Activated CD4-positive, alpha-beta memory T cell treated with anti-CD3 and anti-CD28 coated beads for 36 hours (primary cell): Measurements from ENCODE around the gene SLC38A9. TPM values are rescaled to one million over a fixed set of nuclear protein-coding genes. Genes with fewer than 3 reads are reported as not detected.

Experiments used
- CTCF ChIA-PET: fragments of 350-600 bp; sonication (Branson Sonifier 250); formaldehyde crosslinking; loops from one replicate; lab custom pipeline; 2021; ENCODE audit warnings: antibody characterized with exemption, inconsistent platforms; lab: Charles Lee
- POLR2A ChIA-PET: fragments of 350-600 bp; sonication (Branson Sonifier 250); formaldehyde crosslinking; loops from one replicate; lab custom pipeline; 2021; ENCODE audit warnings: antibody characterized with exemption; lab: Charles Lee
- DNase-seq: peaks from one replicate; pipeline ENCODE4 v3.0.0-alpha.2; 2020
- H3K27ac Mint-ChIP-seq: one replicate; pipeline ENCODE4 v1.8.0; 2021; ENCODE audit warnings: mixed read lengths
- H3K27me3 Mint-ChIP-seq: one replicate; pipeline ENCODE4 v1.8.0; 2021; ENCODE audit warnings: mixed read lengths
- H3K36me3 Mint-ChIP-seq: one replicate; pipeline ENCODE4 v1.8.0; 2021; ENCODE audit warnings: mixed read lengths
- H3K4me1 Mint-ChIP-seq: one replicate; pipeline ENCODE4 v1.8.0; 2021; ENCODE audit warnings: low read depth, mixed read lengths
- H3K4me3 Mint-ChIP-seq: one replicate; pipeline ENCODE4 v1.8.0; 2021; ENCODE audit warnings: mild to moderate bottlenecking, mixed read lengths
- H3K9me3 Mint-ChIP-seq: one replicate; pipeline ENCODE4 v1.8.0; 2021; ENCODE audit warnings: mixed read lengths
- intact Hi-C: fragments of 100-400 bp; cut with micrococcal nuclease; formaldehyde crosslinking; loops from one replicate; pipeline ENCODE4 v1.15.1; 2023
- total RNA-seq, 2 experiments: library from RNA; stranded (reverse); gene quantifications; one replicate each; pipeline ENCODE4 v1.2.3, GENCODE V29; 2021

The SLC38A9 gene
- total RNA-seq, 2 experiments from 2014 or later, result 14.2 to 15.0 TPM

GRCh38 chr5:55680353-55680752 is 31.8 kb downstream of the SLC38A9 start:
- H3K27ac Mint-ChIP-seq, result no peak overlapping the region
- no peaks in the 10 kb centered on the region for H3K9me3 Mint-ChIP-seq
- no peak for DNase-seq
- H3K36me3 Mint-ChIP-seq, result no peaks in the 10 kb centered on the region
- no peaks in the 10 kb centered on the region for H3K27me3 Mint-ChIP-seq
- H3K4me3 Mint-ChIP-seq, result no peak overlapping the region
- H3K4me1 Mint-ChIP-seq, result no peaks in the 10 kb centered on the region
- ChIA-PET CTCF (interaction anchor here (1.2 kb wide), 1 partner anchor 11 kb away, joined by 4 read pairs; no protein-coding TSS in a partner anchor), POLR2A (interaction anchor here (1.1 kb wide), 1 partner anchor 420 kb away, joined by 3 read pairs; no protein-coding TSS in a partner anchor)
- intact Hi-C loops, result no loop called here

- H3K27ac Mint-ChIP-seq, result no peak overlapping the region
- no peak for DNase-seq
- no peaks in the 10 kb centered on the region for H3K36me3 Mint-ChIP-seq
- H3K4me3 Mint-ChIP-seq, result no peak overlapping the region
- no peaks in the 10 kb centered on the region for H3K4me1 Mint-ChIP-seq
- ChIA-PET CTCF (no interaction called here), POLR2A (no interaction called here)
- H3K9me3 Mint-ChIP-seq, result no peaks in the 10 kb centered on the region
- no peaks in the 10 kb centered on the region for H3K27me3 Mint-ChIP-seq
- intact Hi-C loops, result no loop called here
Observed at GRCh38 chr5:55679556-55679955, 32.6 kb downstream of the SLC38A9 start.

DNA sequence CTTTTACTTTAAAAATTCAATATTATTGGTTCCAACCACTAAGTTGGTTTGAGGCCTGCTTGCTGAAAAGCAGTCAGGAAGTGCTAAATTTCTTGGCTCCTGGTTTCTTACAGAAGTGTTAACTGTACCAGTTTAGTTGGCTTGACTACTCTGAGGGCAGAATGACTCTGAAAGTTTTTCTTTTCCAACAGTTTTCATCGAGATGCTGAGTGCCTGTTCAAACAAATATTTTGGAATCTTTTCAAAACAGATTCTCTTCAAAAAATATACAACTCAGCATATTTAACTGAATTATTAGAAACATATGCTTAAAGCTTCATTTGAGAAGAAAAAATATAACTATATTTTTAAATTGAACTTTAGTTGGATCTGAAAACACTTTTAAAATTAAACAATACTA is 37.0 kb downstream of the SLC38A9 start:
- DNase-seq, result no peak
- POLR2A ChIA-PET, result no interaction called here
- intact Hi-C loops, result no loop called here

GRCh38 chr5:55674340-55674739 is 37.8 kb downstream of the SLC38A9 start:
- H3K36me3 Mint-ChIP-seq, result peaks cover 5% of the 10 kb centered on the region
- POLR2A ChIA-PET, result no interaction called here
- CTCF ChIA-PET, result no interaction called here
- intact Hi-C loops, result no loop called here
- no peaks in the 10 kb centered on the region for H3K27me3 Mint-ChIP-seq
- H3K4me3 Mint-ChIP-seq, result no peak overlapping the region
- no peak for DNase-seq
- H3K4me1 Mint-ChIP-seq, result peaks cover 3% of the 10 kb centered on the region
- no peak overlapping the region for H3K27ac Mint-ChIP-seq
- no peaks in the 10 kb centered on the region for H3K9me3 Mint-ChIP-seq

More for the DNA sequence above, 37.0 kb downstream of the SLC38A9 start:
- CTCF ChIA-PET, result no interaction called here
- peaks cover 5% of the 10 kb centered on the region for H3K36me3 Mint-ChIP-seq
- H3K27ac Mint-ChIP-seq, result no peak overlapping the region
- H3K27me3 Mint-ChIP-seq, result no peaks in the 10 kb centered on the region
- peaks cover 3% of the 10 kb centered on the region for H3K4me1 Mint-ChIP-seq
- H3K4me3 Mint-ChIP-seq, result no peak overlapping the region
- H3K9me3 Mint-ChIP-seq, result no peaks in the 10 kb centered on the region

GRCh38 chr5:55672477-55672911 is 39.6 kb downstream of the SLC38A9 start:
- no peak for DNase-seq
- no peak overlapping the region for H3K27ac Mint-ChIP-seq
- ChIA-PET CTCF (interaction anchor here (0.6 kb wide), 2 partner anchors 172 to 270 kb away, joined by 3 to 4 read pairs; no protein-coding TSS in a partner anchor), POLR2A (no interaction called here)
- H3K4me3 Mint-ChIP-seq, result no peak overlapping the region
- intact Hi-C loops, result no loop called here
- peaks cover 3% of the 10 kb centered on the region for H3K4me1 Mint-ChIP-seq
- H3K27me3 Mint-ChIP-seq, result no peaks in the 10 kb centered on the region
- H3K9me3 Mint-ChIP-seq, result no peaks in the 10 kb centered on the region
- peaks cover 7% of the 10 kb centered on the region for H3K36me3 Mint-ChIP-seq

DNA sequence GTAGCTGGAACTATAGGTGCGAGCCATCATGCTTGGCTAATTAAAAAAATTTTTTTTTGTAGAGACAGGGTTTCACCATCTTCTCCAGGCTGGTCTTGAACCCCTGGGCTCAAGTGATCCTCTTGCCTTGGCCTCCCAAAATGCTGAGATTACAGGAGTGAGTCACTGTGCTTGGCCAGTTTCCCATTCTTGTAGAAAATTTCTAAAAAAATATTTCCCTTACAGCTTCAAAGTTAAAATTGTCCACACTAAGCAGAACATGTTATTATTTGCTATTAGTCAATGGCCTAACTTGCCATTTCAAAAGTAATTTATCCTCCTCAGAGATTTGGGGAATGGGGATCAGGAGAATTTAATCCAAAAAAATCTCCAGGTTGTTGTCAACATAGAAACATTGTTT is 40.1 kb downstream of the SLC38A9 start:
- H3K27me3 Mint-ChIP-seq, result no peaks in the 10 kb centered on the region

DNA sequence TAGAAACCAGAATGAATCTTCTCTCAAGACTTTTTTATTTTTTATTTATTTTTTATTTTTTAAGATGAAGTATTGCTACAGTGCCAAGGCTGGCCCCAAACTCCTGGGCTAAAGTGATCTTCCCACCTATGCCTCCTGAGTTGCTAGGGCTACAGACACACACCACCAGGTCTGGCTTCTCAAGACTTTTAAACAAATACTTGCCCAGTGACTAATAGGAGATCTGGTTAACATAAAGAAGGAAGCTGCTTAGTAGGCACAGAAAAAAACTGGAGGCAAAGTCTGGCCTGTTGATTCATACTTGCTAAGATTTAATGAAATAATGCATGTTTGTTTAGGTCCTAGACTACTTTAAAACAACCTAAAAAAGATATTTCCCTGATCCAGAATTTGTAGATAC is 43.8 kb downstream of the SLC38A9 start:
- intact Hi-C loops, result no loop called here
- CTCF ChIA-PET, result no interaction called here
- Mint-ChIP-seq H3K4me3 (no peak overlapping the region), H3K36me3 (peaks cover 7% of the 10 kb centered on the region), H3K27ac (no peak overlapping the region), H3K4me1 (peaks cover 2% of the 10 kb centered on the region), H3K27me3 (no peaks in the 10 kb centered on the region), H3K9me3 (no peaks in the 10 kb centered on the region)
- POLR2A ChIA-PET, result no interaction called here
- no peak for DNase-seq

More for the DNA sequence above, 40.1 kb downstream of the SLC38A9 start:
- intact Hi-C loops, result no loop called here
- ChIA-PET CTCF (no interaction called here), POLR2A (no interaction called here)
- H3K36me3 Mint-ChIP-seq, result peaks cover 7% of the 10 kb centered on the region
- H3K9me3 Mint-ChIP-seq, result no peaks in the 10 kb centered on the region
- no peak overlapping the region for H3K27ac Mint-ChIP-seq
- H3K4me1 Mint-ChIP-seq, result peaks cover 3% of the 10 kb centered on the region
- no peak for DNase-seq
- no peak overlapping the region for H3K4me3 Mint-ChIP-seq

- no peak for DNase-seq
- Mint-ChIP-seq H3K9me3 (no peaks in the 10 kb centered on the region), H3K4me3 (no peak overlapping the region), H3K27me3 (no peaks in the 10 kb centered on the region), H3K4me1 (no peaks in the 10 kb centered on the region), H3K36me3 (peaks cover 7% of the 10 kb centered on the region), H3K27ac (no peak overlapping the region)
- ChIA-PET CTCF (no interaction called here), POLR2A (no interaction called here)
- intact Hi-C loops, result no loop called here
Observed at GRCh38 chr5:55667938-55668337, 44.2 kb downstream of the SLC38A9 start.

DNA sequence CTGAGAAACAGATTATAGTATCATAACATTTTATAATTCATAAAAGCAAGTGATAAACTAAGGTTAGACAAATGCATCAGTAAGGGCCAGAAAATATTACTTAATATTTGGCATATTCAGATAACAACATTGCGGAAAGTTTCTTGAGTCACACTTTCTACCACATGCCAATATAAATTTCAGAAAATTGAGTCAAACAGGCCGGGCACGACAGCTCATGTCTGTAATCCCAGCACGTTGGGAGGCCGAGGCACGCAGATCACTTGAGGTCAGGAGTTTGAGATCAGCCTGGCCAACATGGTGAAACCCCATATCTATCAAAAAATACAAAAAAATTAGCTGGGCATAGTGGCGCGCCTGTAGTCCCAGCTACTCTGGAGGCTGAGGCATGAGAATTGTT is 47.1 kb downstream of the SLC38A9 start:
- peaks cover 11% of the 10 kb centered on the region for H3K36me3 Mint-ChIP-seq
- H3K4me1 Mint-ChIP-seq, result no peaks in the 10 kb centered on the region
- no peak for DNase-seq
- POLR2A ChIA-PET, result no interaction called here
- CTCF ChIA-PET, result interaction anchor here (1.4 kb wide), 1 partner anchor 256 kb away, joined by 3 read pairs; no protein-coding TSS in a partner anchor
- intact Hi-C loops, result no loop called here
- no peaks in the 10 kb centered on the region for H3K27me3 Mint-ChIP-seq
- H3K4me3 Mint-ChIP-seq, result no peak overlapping the region
- no peak overlapping the region for H3K27ac Mint-ChIP-seq
- no peaks in the 10 kb centered on the region for H3K9me3 Mint-ChIP-seq

DNA sequence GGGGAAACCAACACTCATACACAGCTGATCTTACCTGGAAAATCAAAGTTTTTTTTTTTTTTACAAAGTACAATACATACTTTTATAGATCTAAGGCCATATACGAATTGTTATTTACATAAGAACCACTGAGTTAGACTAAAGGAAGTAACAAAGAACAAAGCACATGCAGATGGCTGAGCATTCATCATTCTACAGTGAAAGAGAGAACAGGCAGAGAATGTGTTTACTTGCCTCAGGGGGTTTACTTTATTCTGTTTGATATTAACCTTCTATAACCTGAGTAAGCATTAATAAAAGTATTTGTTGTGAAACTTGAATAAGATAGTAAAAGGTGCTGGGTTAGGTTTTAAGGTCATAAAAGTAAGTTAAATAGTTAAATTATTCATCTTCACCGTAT is 54.7 kb downstream of the SLC38A9 start:
- Mint-ChIP-seq H3K27me3 (no peaks in the 10 kb centered on the region), H3K36me3 (peaks cover 10% of the 10 kb centered on the region), H3K4me1 (no peaks in the 10 kb centered on the region), H3K4me3 (no peak overlapping the region), H3K27ac (no peak overlapping the region), H3K9me3 (no peaks in the 10 kb centered on the region)
- ChIA-PET POLR2A (no interaction called here), CTCF (no interaction called here)
- intact Hi-C loops, result no loop called here
- no peak for DNase-seq

DNA sequence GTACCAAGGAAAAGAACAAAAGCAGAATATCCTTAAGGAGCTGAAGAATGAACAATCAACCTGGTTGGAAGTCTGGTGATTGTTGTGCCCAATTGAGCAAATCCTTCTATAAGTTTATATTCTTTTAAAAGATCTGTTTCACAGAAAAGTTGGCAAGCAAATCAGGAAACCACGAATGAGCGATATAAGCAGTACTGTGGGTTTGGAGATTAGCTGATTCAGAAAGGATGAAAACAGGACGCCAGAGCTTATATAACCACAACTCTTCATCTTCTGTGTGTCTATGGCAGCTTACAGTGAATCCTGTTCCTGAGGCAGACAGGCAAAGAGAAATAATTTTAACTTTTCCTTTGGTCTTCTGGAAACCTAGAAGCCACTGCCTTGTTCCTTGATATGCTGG is 61.7 kb downstream of the SLC38A9 start:
- DNase-seq, result no peak
- intact Hi-C loops, result no loop called here
- no peak overlapping the region for H3K4me3 Mint-ChIP-seq
- no peaks in the 10 kb centered on the region for H3K27me3 Mint-ChIP-seq
- no peaks in the 10 kb centered on the region for H3K9me3 Mint-ChIP-seq
- ChIA-PET POLR2A (no interaction called here), CTCF (interaction anchor here (1.8 kb wide), 1 partner anchor 11 kb away, joined by 7 read pairs; no protein-coding TSS in a partner anchor)
- no peak overlapping the region for H3K27ac Mint-ChIP-seq
- peaks cover 21% of the 10 kb centered on the region for H3K4me1 Mint-ChIP-seq
- H3K36me3 Mint-ChIP-seq, result peaks cover 15% of the 10 kb centered on the region

- H3K27me3 Mint-ChIP-seq, result no peaks in the 10 kb centered on the region
- H3K36me3 Mint-ChIP-seq, result peaks cover 19% of the 10 kb centered on the region
- H3K27ac Mint-ChIP-seq, result no peak overlapping the region
- intact Hi-C loops, result no loop called here
- no peak for DNase-seq
- H3K4me3 Mint-ChIP-seq, result no peak overlapping the region
- CTCF ChIA-PET, result interaction anchor here (1.8 kb wide), 1 partner anchor 11 kb away, joined by 7 read pairs; no protein-coding TSS in a partner anchor
- POLR2A ChIA-PET, result no interaction called here
- H3K4me1 Mint-ChIP-seq, result peaks cover 21% of the 10 kb centered on the region
- H3K9me3 Mint-ChIP-seq, result no peaks in the 10 kb centered on the region
Observed at GRCh38 chr5:55649963-55650362, 62.2 kb downstream of the SLC38A9 start.

DNA sequence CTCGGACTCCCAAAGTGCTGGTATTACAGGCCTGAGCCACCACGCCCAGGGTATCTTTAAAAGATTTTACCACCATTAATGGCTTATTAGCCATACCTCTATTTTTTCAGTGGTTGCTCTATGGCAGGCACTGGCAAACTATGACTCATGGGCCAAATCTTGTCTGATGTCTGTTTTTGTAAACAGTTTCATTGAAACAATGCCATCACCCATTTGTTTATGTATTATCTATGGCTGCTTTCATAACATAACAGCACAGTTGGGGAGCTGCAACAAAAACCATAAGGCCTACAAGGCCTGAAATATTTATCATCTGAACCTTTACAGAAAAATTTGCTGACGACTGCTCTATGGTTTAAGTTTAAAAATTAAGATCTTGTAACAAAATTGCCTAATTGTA is 66.8 kb downstream of the SLC38A9 start:
- no peak overlapping the region for H3K27ac Mint-ChIP-seq
- DNase-seq, result no peak
- H3K4me1 Mint-ChIP-seq, result peaks cover 11% of the 10 kb centered on the region
- no peak overlapping the region for H3K4me3 Mint-ChIP-seq
- CTCF ChIA-PET, result no interaction called here
- no peaks in the 10 kb centered on the region for H3K9me3 Mint-ChIP-seq
- POLR2A ChIA-PET, result no interaction called here
- peaks cover 19% of the 10 kb centered on the region for H3K36me3 Mint-ChIP-seq
- H3K27me3 Mint-ChIP-seq, result no peaks in the 10 kb centered on the region
- intact Hi-C loops, result no loop called here
